ENCODE results near the gene SLC10A3. TPM values are rescaled to one million over a fixed set of nuclear protein-coding genes. Genes with fewer than 3 reads are reported as not detected.

The SLC10A3 gene, protein sequence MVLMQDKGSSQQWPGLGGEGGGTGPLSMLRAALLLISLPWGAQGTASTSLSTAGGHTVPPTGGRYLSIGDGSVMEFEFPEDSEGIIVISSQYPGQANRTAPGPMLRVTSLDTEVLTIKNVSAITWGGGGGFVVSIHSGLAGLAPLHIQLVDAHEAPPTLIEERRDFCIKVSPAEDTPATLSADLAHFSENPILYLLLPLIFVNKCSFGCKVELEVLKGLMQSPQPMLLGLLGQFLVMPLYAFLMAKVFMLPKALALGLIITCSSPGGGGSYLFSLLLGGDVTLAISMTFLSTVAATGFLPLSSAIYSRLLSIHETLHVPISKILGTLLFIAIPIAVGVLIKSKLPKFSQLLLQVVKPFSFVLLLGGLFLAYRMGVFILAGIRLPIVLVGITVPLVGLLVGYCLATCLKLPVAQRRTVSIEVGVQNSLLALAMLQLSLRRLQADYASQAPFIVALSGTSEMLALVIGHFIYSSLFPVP
- total RNA-seq (31.1 and 47.3 TPM in 2 replicates), polyA plus RNA-seq (25.9 and 29.9 TPM in 2 replicates)

DNA sequence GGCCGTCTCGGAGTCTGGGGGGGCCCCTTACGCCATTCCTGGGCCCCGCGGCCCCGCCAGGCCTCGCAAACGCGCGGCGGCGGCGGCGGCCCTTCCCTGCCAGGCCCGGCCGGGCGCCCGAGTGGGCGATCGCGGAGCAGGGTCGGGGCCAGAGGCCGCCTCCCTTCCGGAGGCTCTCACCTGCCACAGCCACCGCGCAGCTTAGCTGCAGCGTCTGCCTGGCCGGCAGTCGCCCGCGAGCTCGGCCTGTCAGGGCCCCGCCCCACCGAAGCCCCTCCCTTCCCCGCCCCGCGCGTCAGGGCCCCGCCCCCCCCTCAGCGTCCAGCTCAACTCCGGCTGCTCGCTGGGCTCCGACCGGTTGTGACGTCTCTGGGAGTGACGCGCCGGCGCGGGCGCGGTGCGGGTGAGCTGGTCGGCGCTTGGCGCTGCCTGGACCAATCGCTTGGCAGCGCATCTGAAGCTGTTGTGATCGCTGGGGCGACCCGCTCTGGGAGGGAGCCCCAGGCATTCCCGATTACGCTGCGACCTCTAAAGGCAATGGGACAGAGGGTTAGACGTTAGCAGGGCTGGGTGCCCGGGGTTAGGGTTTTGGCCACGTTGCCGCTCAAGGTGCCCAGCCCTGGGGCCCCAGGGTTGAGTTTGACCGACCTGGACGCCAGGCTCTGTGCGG lies at the start of gene SLC10A3:
Gene SLC10A3, minus strand, starts transcription at position 216 of the 670 bp plus-strand sequence. CDS start 1,689 bp downstream, outside the sequence.
- H3K27me3 ChIP-seq: no peaks in the 10 kb centered on the region
- peak within 1 kb of the TSS; percentile 55 for H3K4me3 ChIP-seq
- H3K36me3 ChIP-seq: no peaks in the 10 kb centered on the region
- peaks cover 2% of the 10 kb centered on the region for H3K4me1 ChIP-seq (ENCODE audit: low read depth)
- no peaks in the 10 kb centered on the region for H3K9me3 ChIP-seq (ENCODE audit: low read depth)
- peak within 1 kb of the TSS; percentile 96 for H3K27ac ChIP-seq
- DNase-seq (ENCODE audit: low read depth in 1 of 2, low spot score in 1 of 2): peak; percentile 91 to 95
- TF ChIP-seq, protein P1, sequence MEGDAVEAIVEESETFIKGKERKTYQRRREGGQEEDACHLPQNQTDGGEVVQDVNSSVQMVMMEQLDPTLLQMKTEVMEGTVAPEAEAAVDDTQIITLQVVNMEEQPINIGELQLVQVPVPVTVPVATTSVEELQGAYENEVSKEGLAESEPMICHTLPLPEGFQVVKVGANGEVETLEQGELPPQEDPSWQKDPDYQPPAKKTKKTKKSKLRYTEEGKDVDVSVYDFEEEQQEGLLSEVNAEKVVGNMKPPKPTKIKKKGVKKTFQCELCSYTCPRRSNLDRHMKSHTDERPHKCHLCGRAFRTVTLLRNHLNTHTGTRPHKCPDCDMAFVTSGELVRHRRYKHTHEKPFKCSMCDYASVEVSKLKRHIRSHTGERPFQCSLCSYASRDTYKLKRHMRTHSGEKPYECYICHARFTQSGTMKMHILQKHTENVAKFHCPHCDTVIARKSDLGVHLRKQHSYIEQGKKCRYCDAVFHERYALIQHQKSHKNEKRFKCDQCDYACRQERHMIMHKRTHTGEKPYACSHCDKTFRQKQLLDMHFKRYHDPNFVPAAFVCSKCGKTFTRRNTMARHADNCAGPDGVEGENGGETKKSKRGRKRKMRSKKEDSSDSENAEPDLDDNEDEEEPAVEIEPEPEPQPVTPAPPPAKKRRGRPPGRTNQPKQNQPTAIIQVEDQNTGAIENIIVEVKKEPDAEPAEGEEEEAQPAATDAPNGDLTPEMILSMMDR (IDR thresholded peaks at IDR 0.05; ENCODE audit: low read depth, low read length): no peak

DNA sequence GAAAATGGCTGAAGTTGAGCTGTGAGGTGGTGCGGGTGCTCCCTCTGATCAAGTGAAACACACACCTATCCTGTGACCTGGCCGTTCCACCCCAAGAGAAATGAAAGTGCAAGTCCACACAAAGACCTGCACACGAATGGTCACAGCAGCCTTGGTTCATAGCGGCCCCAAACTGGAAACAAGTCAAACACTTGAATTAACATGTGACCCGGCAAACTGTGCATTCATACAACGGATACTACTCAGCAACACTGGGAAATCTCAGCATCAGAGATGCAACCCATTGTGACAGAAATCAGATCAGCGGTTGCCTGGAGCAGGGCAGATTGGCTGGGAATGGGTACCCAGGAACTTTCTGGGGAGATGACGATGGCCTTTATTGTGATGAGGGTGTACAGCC lies 48.6 kb upstream of the SLC10A3 start:
- no peak for DNase-seq (ENCODE audit: low read depth in 1 of 2, low spot score in 1 of 2)
- TF ChIP-seq, protein P1 (IDR thresholded peaks at IDR 0.05; ENCODE audit: low read depth, low read length): no peak
- Histone ChIP-seq H3K4me1 (ENCODE audit: low read depth) (no peaks in the 10 kb centered on the region), H3K27me3 (no peaks in the 10 kb centered on the region), H3K9me3 (ENCODE audit: low read depth) (no peaks in the 10 kb centered on the region), H3K27ac (no peak overlapping the region), H3K36me3 (no peaks in the 10 kb centered on the region), H3K4me3 (no peak overlapping the region)

DNA sequence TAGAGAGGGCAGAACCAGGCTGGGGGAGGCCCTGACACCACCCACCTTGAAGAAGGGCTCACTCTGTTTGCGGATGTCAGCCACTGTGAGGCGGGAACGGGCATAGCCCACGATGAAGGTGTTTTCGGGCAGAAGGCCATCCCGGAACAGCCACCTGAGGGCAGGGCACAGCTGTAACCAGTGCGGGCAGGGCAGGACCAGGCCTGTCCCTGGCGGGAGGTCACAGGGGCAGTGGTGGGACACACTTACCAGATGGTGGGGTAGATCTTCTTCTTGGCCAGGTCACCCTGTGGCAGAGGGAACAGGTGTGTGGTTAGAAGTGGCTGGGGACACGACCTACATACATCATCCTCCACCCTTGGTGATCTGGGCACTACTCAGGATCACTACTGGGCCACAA lies 45.5 kb upstream of the SLC10A3 start:
- TF ChIP-seq, protein P1 (IDR thresholded peaks at IDR 0.05; ENCODE audit: low read depth, low read length): no peak

GRCh38 chrX:154534526-154535322 lies 44.3 kb upstream of the SLC10A3 start:
- H3K9me3 ChIP-seq (ENCODE audit: low read depth): no peaks in the 10 kb centered on the region
- no peak overlapping the region for H3K27ac ChIP-seq
- no peaks in the 10 kb centered on the region for H3K27me3 ChIP-seq
- no peaks in the 10 kb centered on the region for H3K4me1 ChIP-seq (ENCODE audit: low read depth)
- TF ChIP-seq, protein P1 (IDR thresholded peaks at IDR 0.05; ENCODE audit: low read depth, low read length): peak; percentile 88
- peak; percentile 87 to 89 for DNase-seq (ENCODE audit: low read depth in 1 of 2, low spot score in 1 of 2)
- H3K4me3 ChIP-seq: no peak overlapping the region
- H3K36me3 ChIP-seq: no peaks in the 10 kb centered on the region

More for the DNA sequence above, 45.5 kb upstream of the SLC10A3 start:
- Histone ChIP-seq H3K9me3 (ENCODE audit: low read depth) (no peaks in the 10 kb centered on the region), H3K27me3 (no peaks in the 10 kb centered on the region), H3K27ac (no peak overlapping the region), H3K4me3 (no peak overlapping the region), H3K4me1 (ENCODE audit: low read depth) (no peaks in the 10 kb centered on the region), H3K36me3 (no peaks in the 10 kb centered on the region)
- DNase-seq (ENCODE audit: low read depth in 1 of 2, low spot score in 1 of 2): no peak

DNA sequence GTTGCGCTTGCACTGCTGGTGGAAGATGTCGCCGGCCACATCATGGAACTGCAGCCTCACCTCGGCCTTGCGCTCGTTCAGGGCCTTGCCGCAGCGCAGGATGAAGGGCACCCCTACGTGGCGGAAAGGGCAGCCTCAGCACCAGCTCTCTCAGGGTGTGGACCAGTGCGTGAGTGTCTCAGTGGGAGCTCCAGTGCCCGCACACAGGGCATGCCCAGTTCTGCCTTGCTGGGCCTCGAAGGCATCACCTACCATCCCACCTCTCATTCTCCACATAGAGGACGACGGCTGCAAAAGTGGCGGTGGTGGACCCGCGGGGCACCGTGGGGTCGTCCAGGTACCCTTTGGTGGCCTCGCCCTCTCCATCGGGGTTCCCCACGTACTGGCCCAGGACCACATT lies 42.3 kb upstream of the SLC10A3 start:
- H3K9me3 ChIP-seq (ENCODE audit: low read depth): no peaks in the 10 kb centered on the region
- H3K27ac ChIP-seq: peak overlapping the region; percentile 79
- no peaks in the 10 kb centered on the region for H3K36me3 ChIP-seq
- no peaks in the 10 kb centered on the region for H3K4me1 ChIP-seq (ENCODE audit: low read depth)
- H3K27me3 ChIP-seq: no peaks in the 10 kb centered on the region
- H3K4me3 ChIP-seq: no peak overlapping the region
- DNase-seq (ENCODE audit: low read depth in 1 of 2, low spot score in 1 of 2): no peak
- TF ChIP-seq, protein P1 (IDR thresholded peaks at IDR 0.05; ENCODE audit: low read depth, low read length): no peak

Data from cardiac muscle cell (in vitro differentiated cells and primary cell).